ENCODE results near the gene LDLRAD4. TPM values are rescaled to one million over a fixed set of nuclear protein-coding genes. Genes with fewer than 3 reads are reported as not detected.
"Not testable (repeated sequence)": the region's sequence is repeated elsewhere in the genome, so short reads cannot be mapped to it uniquely, and the experiment has no call there.

LDLRAD4 gene
- total RNA-seq, 1 donor from 2014 or later, result 24.7 TPM

DNA sequence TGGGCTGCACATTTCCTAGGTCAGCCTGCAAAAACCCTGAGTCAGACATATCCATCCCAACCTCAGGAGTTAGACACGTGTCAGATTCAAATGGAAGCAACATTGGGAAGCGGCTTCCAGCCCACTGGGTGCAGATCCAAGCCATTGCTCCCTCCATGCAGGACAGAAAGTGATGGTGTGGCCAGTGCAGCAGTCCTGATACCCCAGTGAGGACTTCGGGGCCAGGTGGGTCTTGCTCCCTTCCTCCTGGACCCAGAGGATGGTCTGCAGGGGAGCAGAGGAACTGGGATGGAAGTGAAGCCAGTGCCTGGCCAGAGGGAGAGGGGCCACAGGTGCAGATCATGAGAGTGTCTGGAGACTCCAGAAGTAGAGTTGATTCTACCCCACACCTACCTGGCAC, 255.8 kb downstream of the LDLRAD4 start:
- intact Hi-C loops (cut with micrococcal nuclease), result no loop called here

DNA sequence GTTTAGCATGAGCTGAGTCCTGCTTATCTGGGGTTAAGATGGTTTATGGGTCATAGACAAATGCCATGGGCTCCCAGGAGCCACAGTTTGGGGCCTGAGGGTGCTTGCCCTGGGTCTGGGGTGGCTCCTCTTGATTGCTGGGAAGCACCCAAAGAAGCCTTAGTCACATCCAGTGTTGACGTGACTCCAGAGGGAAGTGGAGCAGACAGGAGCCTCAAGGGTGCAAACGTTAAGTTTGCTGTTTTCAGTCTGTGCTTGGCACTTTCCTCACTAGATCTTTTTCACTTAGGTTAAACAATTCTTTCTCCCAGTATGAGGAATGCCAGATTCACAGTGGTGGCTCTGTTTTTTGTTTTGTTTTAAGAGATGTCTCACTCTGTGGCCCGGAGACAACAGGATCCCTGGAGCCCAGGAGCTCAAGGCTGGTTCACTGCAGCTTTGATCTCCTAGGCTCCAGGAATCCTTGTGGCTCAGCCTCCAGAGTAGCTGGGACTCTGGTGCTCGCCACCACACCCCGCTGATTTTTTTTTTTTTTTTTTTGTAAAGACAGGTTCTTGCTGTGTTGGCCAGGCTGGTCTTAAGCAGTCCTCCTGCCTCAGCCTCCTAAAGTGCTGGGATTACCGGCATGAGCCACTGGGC, 256.5 kb downstream of the LDLRAD4 start:
- intact Hi-C loops (cut with micrococcal nuclease), result no loop called here

DNA sequence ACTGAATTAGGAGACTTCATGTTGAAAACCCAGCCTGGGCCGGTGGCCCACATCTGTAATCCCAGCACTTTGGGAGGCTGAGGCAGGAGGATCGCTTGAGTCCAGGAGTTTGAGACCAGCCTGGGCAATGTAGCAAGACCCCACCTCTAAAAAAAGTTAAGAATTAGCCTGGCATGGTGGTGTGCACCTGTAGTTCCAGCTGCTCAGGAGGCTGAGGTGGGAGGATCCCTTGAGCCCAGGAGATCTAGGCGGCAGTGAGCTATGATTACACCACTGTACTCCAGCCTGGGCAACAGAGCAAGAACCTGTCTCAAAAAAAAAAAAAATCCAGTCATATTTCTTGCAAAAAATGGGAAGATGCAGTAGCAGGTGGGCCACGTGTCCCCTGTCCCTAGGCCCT, 257.8 kb downstream of the LDLRAD4 start:
- intact Hi-C loops (cut with micrococcal nuclease), result not testable (repeated sequence)

DNA sequence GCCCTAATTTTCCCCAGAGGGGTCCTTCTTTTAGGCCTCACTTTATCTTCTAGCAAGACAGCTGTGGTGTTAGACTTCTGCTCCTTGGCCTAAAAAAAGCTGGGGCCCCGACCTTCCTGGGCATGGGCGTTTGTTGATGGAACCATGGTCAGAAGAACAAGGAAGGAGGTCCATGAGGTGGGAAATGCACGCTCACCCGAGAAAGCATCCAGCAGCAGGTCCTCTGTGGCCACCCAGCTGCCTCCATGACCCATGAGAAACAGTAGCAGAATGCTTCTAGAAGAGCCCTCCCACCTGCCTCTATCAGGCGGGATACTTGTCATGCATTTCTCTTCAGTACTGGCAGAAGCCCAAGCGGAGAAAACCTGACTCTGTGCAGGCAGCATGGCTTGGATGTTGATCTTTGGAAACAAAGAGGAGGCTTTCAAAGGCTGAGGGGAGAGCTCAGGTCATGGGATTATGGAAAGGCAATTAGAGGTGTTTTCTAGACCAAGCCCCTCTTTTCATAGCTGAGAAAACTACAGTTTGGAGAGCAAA, 258.7 kb downstream of the LDLRAD4 start:
- intact Hi-C loops (cut with micrococcal nuclease), result no loop called here

DNA sequence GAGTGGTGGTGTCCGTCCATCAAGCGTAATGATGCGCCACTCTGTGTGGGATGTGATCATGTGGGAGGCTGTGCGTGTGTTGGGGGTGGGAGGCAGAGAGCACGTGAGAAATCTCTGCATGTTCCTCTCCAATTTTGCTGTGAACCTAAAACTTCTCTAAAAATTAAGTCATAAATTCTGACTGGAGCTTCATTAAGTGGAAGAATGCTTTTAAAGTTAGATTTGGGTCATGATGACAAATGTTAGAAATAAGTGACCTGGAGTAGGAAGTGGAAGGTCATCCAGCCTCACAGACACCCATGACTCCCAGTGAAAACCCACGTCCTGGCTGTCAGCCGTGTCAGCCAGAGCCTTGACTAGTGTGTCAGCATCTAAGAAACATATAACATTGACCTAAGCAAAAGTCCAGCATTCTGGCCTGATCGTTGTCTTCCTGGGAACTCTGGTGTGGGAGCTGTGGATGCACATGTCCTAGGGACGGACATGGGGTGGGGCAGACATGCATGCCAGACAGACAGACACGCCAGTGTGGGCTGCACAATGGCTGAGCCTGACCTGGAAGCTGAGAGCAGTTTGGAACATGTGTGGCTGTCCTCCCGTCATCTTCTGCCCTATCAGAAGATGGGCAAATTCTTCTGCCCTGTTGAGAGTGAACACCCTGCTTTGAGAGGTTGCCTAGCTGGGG, 262.2 kb downstream of the LDLRAD4 start:
- intact Hi-C loops (cut with micrococcal nuclease), result no loop called here

DNA sequence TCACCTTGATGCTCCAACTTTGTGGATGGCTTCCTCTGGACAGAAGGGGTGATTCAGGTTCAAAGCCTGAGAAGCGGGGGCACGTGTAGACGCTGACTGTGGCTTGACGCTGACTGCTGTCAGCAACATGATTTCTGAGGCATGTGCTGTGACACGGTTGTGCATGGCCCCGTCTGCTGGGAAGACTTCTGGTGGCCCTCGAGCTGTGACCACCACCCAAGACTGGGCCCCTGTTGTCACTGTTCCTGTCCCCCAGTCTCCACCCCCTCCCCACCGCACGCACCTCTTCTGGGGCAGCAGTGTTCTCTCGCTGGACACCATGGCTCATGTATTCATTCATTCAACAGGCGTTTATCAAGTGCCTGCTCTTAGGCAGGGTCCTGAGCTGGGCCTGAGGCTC, 262.8 kb downstream of the LDLRAD4 start:
- intact Hi-C loops (cut with micrococcal nuclease), result no loop called here

DNA sequence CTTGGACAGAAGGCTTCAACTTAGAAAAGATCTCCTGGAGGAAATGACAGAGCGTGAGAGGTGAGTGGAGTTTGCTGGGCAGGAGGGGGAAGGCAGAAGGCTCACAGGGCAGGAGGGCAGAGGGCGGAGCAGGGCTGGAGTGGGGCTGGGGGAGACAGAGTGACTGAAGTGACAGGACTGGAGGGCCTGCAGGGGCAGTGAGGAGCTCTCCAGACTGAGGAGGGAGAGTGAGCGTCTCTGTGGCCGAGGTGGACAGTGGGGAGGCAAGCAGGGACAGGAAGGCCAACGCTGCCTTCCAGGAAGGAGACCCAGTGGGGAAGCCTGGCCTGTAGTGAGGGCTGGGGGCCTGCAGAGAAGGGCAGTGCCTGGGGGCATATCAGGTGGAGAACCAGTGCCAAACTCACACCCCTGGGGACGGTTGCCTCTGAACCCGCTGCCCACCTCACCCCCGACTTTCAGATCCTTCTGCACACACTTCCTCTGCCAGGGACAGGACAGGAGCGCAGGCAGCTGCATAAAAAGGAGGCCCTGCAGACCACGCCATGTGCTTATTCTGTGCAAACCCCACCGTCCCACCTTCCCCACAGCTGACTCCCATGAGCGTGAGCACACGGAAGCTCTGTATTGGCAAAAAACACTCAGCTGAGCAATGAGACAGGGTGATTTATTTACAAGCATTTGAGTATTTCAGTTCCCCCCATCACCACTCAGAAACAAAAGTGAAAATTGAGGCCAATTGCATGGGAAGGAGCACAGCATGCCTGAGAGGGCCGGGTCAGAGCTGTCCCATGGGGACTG, 263.5 kb downstream of the LDLRAD4 start:
- intact Hi-C loops (cut with micrococcal nuclease), result no loop called here

DNA sequence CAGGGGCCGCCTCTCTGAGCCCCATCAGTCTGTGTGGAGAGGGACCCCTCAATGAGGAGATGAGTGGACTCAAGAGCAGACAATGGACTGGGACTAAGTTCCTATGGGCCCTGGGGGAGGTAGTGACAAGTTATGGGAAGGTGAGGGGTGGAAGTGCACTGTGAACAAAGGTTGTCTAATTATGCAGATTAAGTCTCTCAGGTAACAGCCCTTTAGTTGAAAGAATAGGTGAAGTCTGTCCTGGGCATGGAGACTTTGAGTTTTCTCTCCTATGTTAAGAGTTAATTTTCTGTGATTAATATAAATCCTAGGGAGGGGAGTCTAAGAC, 264.0 kb downstream of the LDLRAD4 start:
- intact Hi-C loops (cut with micrococcal nuclease), result no loop called here

DNA sequence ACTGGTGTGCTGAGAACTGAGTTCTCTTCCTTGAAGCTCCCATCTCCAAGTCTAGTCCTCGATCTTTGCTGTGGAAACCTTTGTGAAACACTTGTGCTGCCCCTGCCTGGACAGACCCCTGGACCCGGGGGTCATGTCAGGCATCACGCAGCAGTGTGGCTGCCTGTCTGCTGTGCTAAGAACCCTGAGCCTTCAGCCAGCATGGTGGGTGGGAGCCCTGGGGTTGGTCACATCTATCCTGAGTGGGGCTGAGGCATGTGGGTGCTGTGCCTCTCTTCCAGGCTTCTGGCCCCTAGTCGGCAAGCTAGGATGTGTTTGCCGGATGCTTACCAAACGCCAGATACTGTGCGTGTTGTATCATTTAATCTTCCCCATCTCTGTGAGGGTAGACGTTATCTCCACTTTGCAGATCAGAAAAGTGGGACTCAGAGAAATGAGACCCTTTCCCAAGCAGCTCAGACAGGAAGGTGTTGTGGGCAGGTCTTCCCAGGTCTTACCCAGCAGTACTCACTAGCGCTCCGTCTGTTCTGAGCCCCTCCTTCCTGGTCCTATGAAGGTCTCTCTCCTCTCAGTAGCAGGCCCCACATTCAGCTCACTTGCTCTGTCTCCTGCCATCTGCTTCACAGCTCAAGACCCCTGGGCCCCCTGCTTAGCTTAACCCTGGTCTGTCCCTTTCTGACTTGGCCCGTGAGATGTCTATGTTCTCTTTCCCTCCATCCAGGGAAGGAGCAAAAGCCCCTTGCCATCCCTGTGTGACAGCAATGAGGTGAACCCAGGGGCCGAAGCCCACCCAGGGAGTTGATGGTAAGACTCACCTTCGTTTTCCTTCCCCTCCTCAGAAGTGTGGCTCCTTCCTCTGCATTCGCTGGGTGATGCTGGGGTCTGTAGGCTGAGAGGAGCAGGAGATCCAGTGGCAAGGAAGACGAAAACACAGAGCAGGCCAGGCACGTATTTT, 265.0 kb downstream of the LDLRAD4 start:
- intact Hi-C loops (cut with micrococcal nuclease), result no loop called here

DNA sequence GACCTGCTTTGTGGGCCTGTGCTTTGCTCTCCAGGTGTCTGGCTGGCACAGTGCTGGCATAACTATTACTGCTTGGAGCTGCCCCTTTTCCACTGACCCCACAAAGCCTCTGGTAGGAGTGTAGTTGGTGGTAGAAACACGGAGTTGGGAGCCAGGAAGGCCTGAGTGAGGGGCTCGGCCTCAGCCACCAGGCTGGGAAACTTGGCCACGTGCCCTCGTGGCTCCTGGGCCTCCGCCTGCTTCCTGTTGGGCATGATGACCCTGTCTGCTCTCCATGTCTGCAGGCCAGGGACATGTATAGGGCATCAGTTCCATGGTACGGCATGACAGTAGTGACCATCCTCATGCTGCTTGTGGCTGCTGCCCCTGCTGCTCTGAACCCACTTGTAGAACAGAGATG, 266.6 kb downstream of the LDLRAD4 start:
- intact Hi-C loops (cut with micrococcal nuclease), result no loop called here

DNA sequence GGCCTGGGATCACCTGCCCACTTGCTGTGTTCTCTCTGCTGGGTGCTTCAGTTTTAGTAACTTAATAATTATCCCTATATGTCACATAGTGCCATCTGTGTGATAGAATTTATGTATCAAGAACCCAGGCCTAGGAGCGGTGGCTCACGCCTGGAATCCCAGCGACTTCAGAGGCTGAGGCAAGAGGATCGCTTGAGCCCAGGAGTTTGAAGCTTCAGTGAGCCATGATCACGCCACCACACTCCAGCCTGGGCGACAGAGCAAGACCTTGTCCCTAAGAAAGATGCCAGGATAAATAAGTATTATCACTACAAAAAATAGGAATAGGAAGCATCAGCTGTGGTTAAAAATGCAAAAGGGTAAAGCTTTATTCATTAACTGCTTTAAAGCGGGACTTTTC, 267.0 kb downstream of the LDLRAD4 start:
- intact Hi-C loops (cut with micrococcal nuclease), result no loop called here

DNA sequence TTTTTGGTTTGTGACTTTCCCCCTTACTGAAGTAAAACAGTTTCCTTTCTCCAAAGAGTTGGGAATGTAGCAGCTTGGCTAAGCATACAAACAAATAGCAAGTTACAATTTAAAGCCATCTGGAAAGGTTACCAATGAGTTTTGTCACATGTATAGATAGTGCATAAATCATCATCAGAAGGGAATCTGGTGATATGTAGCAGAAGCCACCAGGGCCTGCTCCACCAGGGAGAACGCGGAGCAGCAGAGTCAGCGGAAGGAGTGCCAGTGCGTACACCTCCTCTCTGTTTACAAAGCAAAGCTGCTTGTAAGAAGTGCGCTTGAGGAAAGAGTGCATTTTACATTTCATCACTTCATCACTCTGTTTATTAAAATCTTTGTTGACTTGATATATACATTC, 267.7 kb downstream of the LDLRAD4 start:
- intact Hi-C loops (cut with micrococcal nuclease), result no loop called here

DNA sequence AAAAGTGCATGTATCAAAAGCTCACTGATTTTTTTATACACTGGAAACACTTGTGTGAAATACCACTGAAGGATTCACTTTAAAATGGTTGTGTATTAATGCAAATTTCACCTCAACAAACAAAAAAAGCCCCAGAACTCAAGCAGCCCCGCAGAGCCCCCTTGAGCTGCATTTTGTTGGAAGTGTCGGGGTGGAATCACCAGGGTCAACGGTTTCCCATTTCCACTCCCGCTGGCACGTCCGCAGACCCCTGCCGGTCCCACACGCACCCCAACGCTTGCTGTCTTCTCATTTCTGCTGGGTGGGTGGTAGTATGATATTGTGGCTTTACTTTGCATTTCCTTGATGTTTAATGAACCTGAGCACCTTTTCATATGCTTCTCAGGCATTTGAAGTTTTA, 268.1 kb downstream of the LDLRAD4 start:
- intact Hi-C loops (cut with micrococcal nuclease), result no loop called here

DNA sequence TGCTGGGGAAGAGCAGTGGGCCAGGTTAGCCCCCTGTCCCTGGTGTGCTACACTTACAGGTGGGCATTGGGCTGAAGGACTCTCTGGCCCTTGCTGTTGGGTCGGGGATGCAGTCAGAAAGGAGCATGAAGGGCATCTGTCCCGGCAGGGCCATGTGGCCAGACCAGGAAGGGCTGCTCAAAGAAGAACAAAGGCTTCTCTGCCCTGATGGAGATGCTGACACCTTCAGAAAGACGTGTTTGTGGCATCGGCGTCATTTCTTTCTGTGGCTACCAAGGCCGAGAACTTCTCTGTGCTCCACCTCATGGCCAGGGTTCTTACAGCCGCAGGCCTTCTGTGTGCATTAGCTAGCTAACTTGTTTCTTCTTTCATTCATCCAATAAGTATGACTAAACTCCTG, 268.7 kb downstream of the LDLRAD4 start:
- intact Hi-C loops (cut with micrococcal nuclease), result no loop called here

DNA sequence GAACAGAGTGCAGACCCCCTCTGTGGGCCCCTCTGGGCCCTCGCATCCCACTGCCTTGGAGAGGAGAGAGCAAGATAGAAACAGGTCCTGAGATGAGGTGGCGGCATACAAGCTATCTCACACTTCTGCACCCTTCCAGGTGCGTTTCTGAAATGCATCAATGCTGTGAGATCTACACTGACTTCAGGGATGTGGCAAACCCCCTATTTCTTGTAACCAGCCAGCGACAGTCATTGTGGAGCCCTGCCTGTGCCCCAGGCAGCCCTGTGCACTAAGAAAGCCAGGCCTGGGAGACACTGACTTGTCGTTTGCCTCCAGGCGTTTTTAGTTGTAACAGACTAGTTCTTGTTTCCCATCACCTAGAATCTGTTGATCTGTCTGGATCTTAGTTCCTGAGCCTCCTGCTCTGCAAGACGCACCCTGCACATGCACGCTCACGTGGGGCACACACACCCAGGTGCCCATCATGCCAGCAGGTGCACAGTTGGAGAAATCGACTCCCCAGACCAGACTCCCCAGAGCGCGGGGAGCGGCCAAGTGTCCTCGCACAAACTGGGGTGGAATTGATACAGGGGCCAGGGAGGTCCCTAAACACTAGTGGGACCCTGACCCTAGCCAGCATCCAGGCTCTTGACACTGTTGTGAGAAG, 269.8 kb downstream of the LDLRAD4 start:
- intact Hi-C loops (cut with micrococcal nuclease), result no loop called here

DNA sequence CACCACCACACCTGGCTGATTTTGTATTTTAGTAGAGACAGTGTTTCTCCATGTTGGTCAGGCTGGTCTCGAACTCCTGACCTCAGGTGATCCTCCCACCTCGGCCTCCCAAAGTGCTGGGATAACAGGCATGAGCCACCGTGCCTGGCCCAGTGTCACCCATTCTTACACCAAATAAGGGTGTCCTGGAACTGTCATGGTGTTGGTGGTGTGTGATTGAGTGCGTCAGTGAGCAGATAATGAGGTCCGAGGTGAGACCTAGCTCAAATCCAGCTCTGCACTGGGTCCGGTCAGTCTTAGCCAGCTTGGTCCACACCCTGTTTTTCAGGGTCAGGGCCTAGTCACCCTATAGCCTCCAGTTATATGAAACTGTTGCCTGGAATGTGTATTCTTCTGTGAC, 270.7 kb downstream of the LDLRAD4 start:
- intact Hi-C loops (cut with micrococcal nuclease), result not testable (repeated sequence)

DNA sequence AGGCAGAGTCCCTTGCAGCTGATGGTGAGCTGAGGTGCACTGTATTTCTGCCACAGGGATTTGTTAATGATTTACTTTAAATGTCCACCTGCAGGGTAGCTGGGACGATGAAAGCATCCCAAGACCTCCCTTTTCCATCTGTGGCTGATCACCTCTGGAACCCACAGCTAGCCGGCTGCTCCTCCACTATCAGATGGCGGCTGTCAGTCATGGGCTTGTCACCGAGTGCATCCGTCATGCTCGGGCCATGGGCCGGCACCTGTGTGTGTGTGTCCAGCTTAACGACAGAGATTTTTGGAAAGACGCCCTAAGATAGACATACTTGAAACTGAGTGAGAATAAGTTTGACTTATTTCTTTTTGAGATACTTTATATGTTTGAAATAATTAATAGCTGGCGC, 272.6 kb downstream of the LDLRAD4 start:
- intact Hi-C loops (cut with micrococcal nuclease), result no loop called here

DNA sequence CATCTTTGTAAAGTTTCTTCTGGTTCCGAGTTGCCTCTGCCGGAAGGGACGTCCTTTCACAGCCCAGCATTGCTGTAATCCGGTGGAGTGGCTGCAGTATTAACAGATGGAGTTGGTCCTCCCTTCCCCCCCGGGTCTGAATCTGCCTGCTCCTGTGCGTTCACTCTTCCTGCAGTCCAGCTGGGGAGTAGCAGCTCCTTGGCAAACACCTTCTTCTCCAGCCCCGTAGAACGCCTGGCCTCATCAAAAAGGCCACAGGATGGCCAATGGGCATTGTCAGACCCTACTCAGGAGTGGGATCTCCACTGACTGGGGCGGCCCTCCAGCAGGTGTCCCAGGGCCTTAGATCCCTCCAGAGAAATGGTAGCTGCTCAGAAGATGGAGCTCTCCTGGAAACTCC, 273.8 kb downstream of the LDLRAD4 start:
- intact Hi-C loops (cut with micrococcal nuclease), result no loop called here

DNA sequence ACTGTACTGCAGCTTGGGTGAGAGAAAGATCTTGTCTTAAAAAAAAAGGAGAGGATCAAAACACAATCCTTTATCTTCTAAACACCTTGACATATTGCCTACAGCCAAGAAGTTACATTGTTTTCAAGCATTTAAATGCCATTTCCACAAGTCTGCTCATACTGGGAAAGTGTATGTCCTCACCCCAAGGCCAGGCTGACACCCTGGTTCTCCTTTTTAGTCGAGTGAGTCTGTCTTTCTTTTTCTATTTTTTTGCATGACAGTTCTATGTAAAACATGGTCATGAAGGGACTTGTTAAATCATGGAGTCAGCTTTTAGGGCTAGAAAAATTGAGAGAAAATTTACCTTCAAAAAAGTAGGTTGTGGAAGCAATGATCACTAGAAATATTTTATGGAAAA, 274.5 kb downstream of the LDLRAD4 start:
- intact Hi-C loops (cut with micrococcal nuclease), result no loop called here

DNA sequence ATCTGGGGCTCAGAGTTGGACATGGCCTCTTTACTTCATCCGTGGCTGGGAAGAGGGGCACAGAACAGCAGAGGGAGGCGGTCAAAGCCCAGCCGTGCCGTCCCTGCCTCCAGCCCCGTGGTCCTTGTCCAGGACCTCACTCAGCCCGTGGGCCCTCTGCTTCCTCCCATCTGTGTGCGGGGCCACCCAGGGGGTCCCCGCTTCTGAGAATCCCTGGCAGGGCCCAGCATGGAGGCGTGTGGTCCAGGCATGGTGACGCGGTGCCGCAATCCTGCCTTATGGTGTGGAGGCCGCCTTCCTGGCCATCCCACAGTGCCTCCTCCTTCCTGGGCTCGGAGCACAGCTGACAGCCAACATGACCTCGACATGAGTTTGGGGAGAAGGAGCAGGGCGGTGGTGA, 275.2 kb downstream of the LDLRAD4 start:
- intact Hi-C loops (cut with micrococcal nuclease), result no loop called here
